Mesodermal cell (in vitro differentiated cells): ENCODE data around the gene NAPEPLD.
A peak's percentile ranks its signal among the peaks of the same experiment; 100 is the strongest.
"Not testable (repeated sequence)": the region's sequence is repeated elsewhere in the genome, so short reads cannot be mapped to it uniquely, and the experiment has no call there.

ENCODE experiments used
- H3K27ac ChIP-seq: 2 replicates; pipeline ENCODE4 v1.7.0; 2013; ENCODE audit warnings: mild to moderate bottlenecking, low read depth, low read length, moderate library complexity; ENCODE audit not compliant: severe bottlenecking
- H3K36me3 ChIP-seq: 2 replicates; pipeline ENCODE4 v1.7.1; 2013; ENCODE audit warnings: mild to moderate bottlenecking, low read length, moderate library complexity; ENCODE audit not compliant: control insufficient read depth, insufficient read depth
- H3K4me1 ChIP-seq: one replicate; pipeline ENCODE4 v1.7.1; 2013; ENCODE audit warnings: mild to moderate bottlenecking, low read length; ENCODE audit not compliant: insufficient read depth, control insufficient read depth, poor library complexity, severe bottlenecking
- H3K4me3 ChIP-seq: 2 replicates; pipeline ENCODE4 v1.7.0; 2013; ENCODE audit warnings: low read length, control low read depth, mild to moderate bottlenecking; ENCODE audit not compliant: insufficient read depth, poor library complexity, severe bottlenecking; ENCODE audit errors: extremely low read depth
- H3K9me3 ChIP-seq: 2 replicates; pipeline ENCODE4 v1.7.1; 2013; ENCODE audit warnings: mild to moderate bottlenecking, low read length, moderate library complexity; ENCODE audit not compliant: control insufficient read depth
- WGBS, 2 experiments: methylation state at CpG; one replicate each; pipeline ENCODE4 v1.1.5; 2013; ENCODE audit warnings: missing lambda C conversion rate in 2 of 2; ENCODE audit not compliant: insufficient coverage in 2 of 2; 5-methylcytosine and 5-hydroxymethylcytosine counted together

NAPEPLD gene

GRCh38 chr7:103106703-103107070, 42.2 kb downstream of the NAPEPLD start:
- Histone ChIP-seq H3K36me3 (peaks cover 11% of the 10 kb centered on the region), H3K27ac (peak overlapping the region; percentile 57)
- not testable (repeated sequence) for H3K4me3 ChIP-seq, H3K4me1 ChIP-seq, H3K9me3 ChIP-seq
- 62 to 70% methylated on average over 6 of the region's 6 CpGs for WGBS, 2 experiments

- H3K9me3 ChIP-seq: no peaks in the 10 kb centered on the region
- H3K36me3 ChIP-seq: peaks cover 11% of the 10 kb centered on the region
- H3K4me1 ChIP-seq: peaks cover 8% of the 10 kb centered on the region
- H3K27ac ChIP-seq: peak overlapping the region; percentile 57
- WGBS, 2 experiments: 71 to 75% methylated on average over 7 to 8 of the region's 12 CpGs
- no peak overlapping the region for H3K4me3 ChIP-seq
These were observed 42.7 kb downstream of the NAPEPLD start for GRCh38 chr7:103106005-103106702.

- peaks cover 6% of the 10 kb centered on the region for H3K4me1 ChIP-seq
- no peak overlapping the region for H3K4me3 ChIP-seq
- no peaks in the 10 kb centered on the region for H3K9me3 ChIP-seq
- no CpG with 5 or more reads among the region's 2 CpGs for WGBS, 2 experiments
- peaks cover 19% of the 10 kb centered on the region for H3K36me3 ChIP-seq
- no peak overlapping the region for H3K27ac ChIP-seq
These were observed 47.4 kb downstream of the NAPEPLD start for GRCh38 chr7:103101543-103101942.

- no peak overlapping the region for H3K4me3 ChIP-seq
- H3K4me1 ChIP-seq: no peaks in the 10 kb centered on the region
- H3K36me3 ChIP-seq: peaks cover 22% of the 10 kb centered on the region
- no CpG with 5 or more reads among the region's 3 CpGs for WGBS, 2 experiments
- H3K27ac ChIP-seq: no peak overlapping the region
- H3K9me3 ChIP-seq: no peaks in the 10 kb centered on the region
These were observed 48.6 kb downstream of the NAPEPLD start for GRCh38 chr7:103100348-103100747.

GRCh38 chr7:103097041-103097440, 51.9 kb downstream of the NAPEPLD start:
- 88 to 100% methylated on average over 1 of the region's 2 CpGs for WGBS, 2 experiments
- Histone ChIP-seq H3K36me3 (peaks cover 27% of the 10 kb centered on the region), H3K9me3 (no peaks in the 10 kb centered on the region), H3K4me1 (no peaks in the 10 kb centered on the region), H3K27ac (no peak overlapping the region), H3K4me3 (no peak overlapping the region)

- not testable (repeated sequence) for H3K9me3 ChIP-seq, H3K27ac ChIP-seq, H3K4me3 ChIP-seq, H3K4me1 ChIP-seq
- WGBS, 2 experiments: no CpG with 5 or more reads among the region's 2 CpGs
- peaks cover 27% of the 10 kb centered on the region for H3K36me3 ChIP-seq
These were observed 53.3 kb downstream of the NAPEPLD start for GRCh38 chr7:103095558-103095957.

GRCh38 chr7:103094102-103094501, 54.8 kb downstream of the NAPEPLD start:
- no CpG with 5 or more reads among the region's 3 CpGs for WGBS, 2 experiments
- H3K4me3 ChIP-seq: no peak overlapping the region
- no peak overlapping the region for H3K27ac ChIP-seq
- H3K36me3 ChIP-seq: peaks cover 36% of the 10 kb centered on the region
- no peaks in the 10 kb centered on the region for H3K4me1 ChIP-seq
- no peaks in the 10 kb centered on the region for H3K9me3 ChIP-seq

GRCh38 chr7:103093429-103093828, 55.5 kb downstream of the NAPEPLD start:
- Histone ChIP-seq H3K4me3 (no peak overlapping the region), H3K4me1 (no peaks in the 10 kb centered on the region), H3K36me3 (peaks cover 41% of the 10 kb centered on the region), H3K27ac (no peak overlapping the region), H3K9me3 (no peaks in the 10 kb centered on the region)
- WGBS, 2 experiments: 80% methylated on average over 1 of the region's 1 CpG; no CpG with 5 or more reads in 1 of the 2 experiments

GRCh38 chr7:103092321-103092720, 56.6 kb downstream of the NAPEPLD start:
- not testable (repeated sequence) for H3K27ac ChIP-seq, H3K4me3 ChIP-seq, H3K9me3 ChIP-seq, H3K4me1 ChIP-seq
- peaks cover 44% of the 10 kb centered on the region for H3K36me3 ChIP-seq
- 0% methylated on average over 1 of the region's 4 CpGs; no CpG with 5 or more reads in 1 of the 2 experiments for WGBS, 2 experiments

- peaks cover 41% of the 10 kb centered on the region for H3K36me3 ChIP-seq
- H3K4me1 ChIP-seq: no peaks in the 10 kb centered on the region
- H3K4me3 ChIP-seq: no peak overlapping the region
- no peak overlapping the region for H3K27ac ChIP-seq
- WGBS, 2 experiments: 100% methylated on average over 1 of the region's 3 CpGs
- H3K9me3 ChIP-seq: no peaks in the 10 kb centered on the region
These were observed 65.7 kb downstream of the NAPEPLD start for GRCh38 chr7:103083210-103083609.

GRCh38 chr7:103082497-103082896, 66.4 kb downstream of the NAPEPLD start:
- WGBS, 2 experiments: no CpG with 5 or more reads among the region's 1 CpG
- Histone ChIP-seq H3K27ac (no peak overlapping the region), H3K36me3 (peaks cover 37% of the 10 kb centered on the region)

More at GRCh38 chr7:103082497-103082896, 66.4 kb downstream of the NAPEPLD start:
- Histone ChIP-seq H3K9me3 (no peaks in the 10 kb centered on the region), H3K4me1 (no peaks in the 10 kb centered on the region), H3K4me3 (no peak overlapping the region)
